GM18861 (cell line): ENCODE data around the gene ZFAND5.

Experiments used
- ATAC-seq: cut with Tn5 transposase; IDR thresholded peaks from one replicate; pipeline ENCODE4 v1.9.1; 2021; ENCODE audit not compliant: unreplicated experiment

The ZFAND5 gene

GRCh38 chr9:72326641-72327040 is 38.4 kb downstream of the ZFAND5 start:
- no peak for ATAC-seq

- no peak for ATAC-seq
These were observed 40.0 kb downstream of the ZFAND5 start for GRCh38 chr9:72324974-72325373.

- no peak for ATAC-seq
These were observed 42.3 kb downstream of the ZFAND5 start for GRCh38 chr9:72322678-72323077.

- ATAC-seq, result no peak
These were observed 42.7 kb downstream of the ZFAND5 start for GRCh38 chr9:72322259-72322658.

GRCh38 chr9:72315510-72316311 is 49.3 kb downstream of the ZFAND5 start:
- no peak for ATAC-seq

- ATAC-seq, result no peak
These were observed 49.9 kb downstream of the ZFAND5 start for GRCh38 chr9:72315089-72315509.

GRCh38 chr9:72313507-72313906 is 51.5 kb downstream of the ZFAND5 start:
- ATAC-seq, result no peak

- ATAC-seq, result peak; percentile 73
These were observed 52.5 kb downstream of the ZFAND5 start for GRCh38 chr9:72312386-72312987.

GRCh38 chr9:72309364-72310133 is 55.5 kb downstream of the ZFAND5 start:
- ATAC-seq, result no peak

- ATAC-seq, result no peak
These were observed 58.2 kb downstream of the ZFAND5 start for GRCh38 chr9:72306761-72307160.

- ATAC-seq, result no peak
These were observed 59.3 kb downstream of the ZFAND5 start for GRCh38 chr9:72305707-72306106.

- no peak for ATAC-seq
These were observed 59.9 kb downstream of the ZFAND5 start for GRCh38 chr9:72305102-72305546.

- no peak for ATAC-seq
These were observed 60.5 kb downstream of the ZFAND5 start for GRCh38 chr9:72304538-72304937.
